HepG2 (cell line): ENCODE results near the gene SLC35B4. TPM values are rescaled to one million over a fixed set of nuclear protein-coding genes. Genes with fewer than 3 reads are reported as not detected.

ENCODE experiments used
- ATAC-seq: fragments of 200-7000 bp; cut with Tn5 transposase; 3 replicates; pipeline ENCODE4 v1.9.1; 2020; ENCODE audit warnings: mild to moderate bottlenecking, moderate library complexity
- BruUV-seq: library from RNA; stranded (reverse); fragments of 400-500 nt; replicated peaks from 2 replicates; lab custom pipeline; 2021; lab: Mats Ljungman, UMichigan
- CTCF ChIA-PET: fragments of 300-600 bp; formaldehyde crosslinking; extraction: SDS; loops from one replicate; lab custom pipeline; 2021; ENCODE audit warnings: low total read pairs, inconsistent platforms, low intra/inter-chr PET ratio; lab: Yijun Ruan, JAX
- POLR2A ChIA-PET: fragments of 350-600 bp; sonication (Branson Sonifier 250); formaldehyde crosslinking; loops from one replicate; lab custom pipeline; 2020; ENCODE audit warnings: antibody characterized with exemption, inconsistent platforms; lab: Yijun Ruan, JAX
- DNase-seq: peaks from one replicate; pipeline ENCODE4 v3.0.0-alpha.2; 2015; ENCODE audit warnings: low spot score
- FAIRE-seq: peaks from 3 replicates; lab custom pipeline; 2011; peaks lifted over from hg19 to GRCh38; lab: Jason Lieb, UNC
- H2AFZ ChIP-seq: one replicate; pipeline ENCODE4 v1.6.1; 2011; ENCODE audit warnings: low read length, inconsistent platforms
- H3K27ac ChIP-seq: fragments of 300-600 bp; 3 replicates; pipeline ENCODE4 v1.8.0; 2011; ENCODE audit warnings: mixed run types, mild to moderate bottlenecking, mixed read lengths, low read length, inconsistent platforms; ENCODE audit not compliant: insufficient read depth; ENCODE audit errors: extremely low read length
- H3K27me3 ChIP-seq, 2 experiments: fragments of 200-600 bp in 1 of 2; 2 replicates in 1 of 2; 3 replicates in 1 of 2; pipeline versions ENCODE4 v1.6.0 to v1.8.0; 2011; ENCODE audit warnings: low read length in 2 of 2, mild to moderate bottlenecking in 2 of 2, moderate library complexity in 2 of 2, inconsistent platforms in 1 of 2; ENCODE audit not compliant: insufficient read depth in 2 of 2, control insufficient read depth in 1 of 2
- H3K36me3 ChIP-seq, 2 experiments: fragments of 200-600 bp in 1 of 2; replicated peaks in 1 of 2; 2 replicates in 1 of 2; 3 replicates in 1 of 2; pipeline versions ENCODE4 v1.5.1 to v1.8.0; 2011; ENCODE audit warnings: low read length in 2 of 2, inconsistent platforms in 1 of 2; ENCODE audit not compliant: insufficient read depth in 2 of 2, control insufficient read depth in 1 of 2
- H3K4me1 ChIP-seq: 2 replicates; pipeline ENCODE4 v1.5.1; 2012; ENCODE audit warnings: low read length, inconsistent platforms; ENCODE audit not compliant: insufficient read depth
- H3K4me2 ChIP-seq: 2 replicates; pipeline ENCODE4 v1.6.0; 2011; ENCODE audit warnings: low read depth, low read length, inconsistent platforms
- H3K4me3 ChIP-seq, 3 experiments: fragments of 200-600 bp in 1 of 3; sonication (generic), shearing (Covaris generic) in 1 of 3; replicated peaks in 1 of 3; 2 replicates each; pipeline ENCODE4 v1.5.1; 2011 to 2016; ENCODE audit warnings: low read length in 3 of 3, inconsistent platforms in 2 of 3, low read depth in 2 of 3, mild to moderate bottlenecking in 2 of 3, control low read depth in 1 of 3, mixed read lengths in 1 of 3; ENCODE audit not compliant: insufficient read depth in 1 of 3
- H3K79me2 ChIP-seq: one replicate; pipeline ENCODE4 v1.6.1; 2011; ENCODE audit warnings: low read length, inconsistent platforms; ENCODE audit not compliant: insufficient read depth
- H3K9ac ChIP-seq: 2 replicates; pipeline ENCODE4 v1.6.0; 2011; ENCODE audit warnings: mild to moderate bottlenecking, low read depth, low read length, inconsistent platforms; ENCODE audit not compliant: insufficient read depth
- H3K9me3 ChIP-seq: 2 replicates; pipeline ENCODE4 v1.5.1; 2012; ENCODE audit warnings: mild to moderate bottlenecking, low read length
- H4K20me1 ChIP-seq: 2 replicates; pipeline ENCODE4 v1.6.0; 2011; ENCODE audit warnings: inconsistent platforms, mild to moderate bottlenecking, low read length, moderate library complexity; ENCODE audit not compliant: insufficient read depth
- HIC2 ChIP-seq: sonication (generic); formaldehyde crosslinking; IDR thresholded peaks from 2 replicates; pipeline ENCODE4 v1.9.0; 2022; ENCODE audit warnings: low read depth, missing genetic modification reagents
- HNF1A ChIP-seq, 2 experiments: sonication (generic) in 1 of 2; formaldehyde crosslinking in 1 of 2; IDR thresholded peaks; 2 replicates each; pipeline versions ENCODE4 v1.4.0 to v1.6.1; 2016 to 2020; ENCODE audit warnings: borderline replicate concordance in 1 of 2, low read depth in 1 of 2, mild to moderate bottlenecking in 1 of 2, missing genetic modification reagents in 1 of 2
- HNF4A ChIP-seq: sonication (generic); formaldehyde crosslinking; IDR thresholded peaks from 2 replicates; pipeline ENCODE4 v1.4.0; 2020; ENCODE audit warnings: missing genetic modification reagents
- NFKB2 ChIP-seq: sonication (generic); formaldehyde crosslinking; IDR thresholded peaks from 2 replicates; pipeline ENCODE4 v1.4.0; 2020; ENCODE audit warnings: missing genetic modification reagents, borderline replicate concordance
- PCBP2 ChIP-seq: fragments of 200-400 bp; formaldehyde crosslinking; optimal IDR thresholded peaks from 2 replicates; pipeline ENCODE3; 2018; ENCODE audit warnings: low read length, low read depth; ENCODE audit not compliant: poor library complexity, severe bottlenecking
- SPEN ChIP-seq: sonication (generic); formaldehyde crosslinking; IDR thresholded peaks from 2 replicates; pipeline ENCODE4 v1.5.1; 2020; ENCODE audit warnings: low read depth, mild to moderate bottlenecking, missing genetic modification reagents
- ZNF543 ChIP-seq: sonication (generic); formaldehyde crosslinking; IDR thresholded peaks from 2 replicates; pipeline ENCODE4 v1.4.0; 2020; ENCODE audit warnings: mild to moderate bottlenecking, missing genetic modification reagents
- ZNF644 ChIP-seq: IDR thresholded peaks from 2 replicates; pipeline ENCODE4 v1.6.1; 2016; ENCODE audit warnings: low read depth
- ZNF850 ChIP-seq: sonication (generic); formaldehyde crosslinking; conservative IDR thresholded peaks from 2 replicates; pipeline ENCODE4 v1.9.0; 2021; ENCODE audit warnings: mild to moderate bottlenecking, missing genetic modification reagents
- ZSCAN20 ChIP-seq: sonication (generic); formaldehyde crosslinking; IDR thresholded peaks from 2 replicates; pipeline ENCODE4 v1.4.0; 2020; ENCODE audit warnings: missing genetic modification reagents, mild to moderate bottlenecking, borderline replicate concordance
- WGBS: methylation state at CpG from one replicate; pipeline ENCODE4 v1.1.6; 2017; ENCODE audit warnings: low lambda C conversion rate; 5-methylcytosine and 5-hydroxymethylcytosine counted together
- in situ Hi-C: cut with HindIII; loops from 2 replicates; pipeline ENCODE4 v1.10.0; 2017; ENCODE audit warnings: low pct_unique_long_range_greater_than_20kb; ENCODE audit not compliant: extremely low pct_ligation_motif_present
- intact Hi-C: fragments of 100-400 bp; cut with micrococcal nuclease; formaldehyde crosslinking; loops from one replicate; pipeline ENCODE4 v1.10.0; 2022; ENCODE audit not compliant: unreplicated experiment
- polyA plus RNA-seq, 8 experiments: library from polyadenylated mRNA; depleted of rRNA in 3 of 8; stranded (reverse) in 7 of 8; unstranded in 1 of 8; fragments of >200 nt; fragmentation: Illumina TruSeq in 4 of 8; extraction: Trizol in 4 of 8; gene quantifications; 2 replicates each; pipeline versions ENCODE4 v1.2.1 to v1.2.3, GENCODE V29; 2011 to 2016; ENCODE audit warnings: low read depth in 4 of 8, missing spikeins in 1 of 8, mixed read lengths in 1 of 8; ENCODE audit not compliant: insufficient read depth in 1 of 8
- total RNA-seq, 5 experiments: library from RNA; depleted of rRNA; stranded (reverse); fragments of >200 nt; fragmentation: Illumina TruSeq; extraction: Trizol; gene quantifications; 2 replicates each; pipeline ENCODE4 v1.2.3, GENCODE V29; 2016; ENCODE audit warnings: low read depth in 1 of 5

SLC35B4 gene
- total and polyA plus RNA-seq, 2 of the 13 experiments (the other 11 are each of a cell fraction or from before 2014, with no cell fraction given): 17.1 to 17.8 TPM

- Histone ChIP-seq H3K79me2 (no peaks in the 10 kb centered on the region), H3K9ac (no peak overlapping the region), H3K27me3 (0 out of 5 replicates have a peak, but pooled peaks cover 0 to 3% of the 10 kb centered on the region in 2 experiments), H3K36me3 (no peaks in the 10 kb centered on the region), H3K4me3 (no peak overlapping the region), H2AFZ (no peak overlapping the region), H3K27ac (no peak overlapping the region), H3K4me2 (peak overlapping the region; percentile 38), H3K9me3 (no peaks in the 10 kb centered on the region), H3K4me1 (peaks cover 48% of the 10 kb centered on the region), H4K20me1 (no peaks in the 10 kb centered on the region)
- BruUV-seq: no TSS peak
- DNase-seq (no peak), FAIRE-seq (no peak), ATAC-seq (peak; percentile 45)
- TF ChIP-seq HNF1A (IDR thresholded peaks at IDR 0.05; ENCODE audit: low read depth): peak; percentile 43; the same call in 1 of the 2 replicates
- TF ChIP-seq HNF1A (CRISPR knock-in tag; IDR thresholded peaks at IDR 0.05; ENCODE audit: borderline replicate concordance): no peak
- no peak for TF ChIP-seq SPEN (CRISPR knock-in tag)
- TF ChIP-seq ZNF543 (CRISPR knock-in tag): no peak
- no peak for TF ChIP-seq NFKB2
- TF ChIP-seq ZNF644 (CRISPR knock-in tag): 0 out of 2 replicates have a peak, but pooled peaks have one; percentile 7
- TF ChIP-seq PCBP2: no peak
- no peak for TF ChIP-seq ZSCAN20 (CRISPR knock-in tag)
- TF ChIP-seq HIC2 (CRISPR knock-in tag): peak; percentile 80
- TF ChIP-seq HNF4A: peak; percentile 47
- TF ChIP-seq ZNF850 (CRISPR knock-in tag): no peak
- intact Hi-C loops (no loop called here), in situ Hi-C loops (no loop called here)
- ChIA-PET POLR2A (no interaction called here), CTCF (no interaction called here)
- WGBS: 3% methylated on average over 4 of the region's 4 CpGs
Observed at GRCh38 chr7:134353411-134353810, 36.7 kb upstream of the SLC35B4 start.
